HG03108 (cell line): ENCODE measurements around the gene MRPL24.

Source experiments
- ATAC-seq: cut with Tn5 transposase; IDR thresholded peaks from one replicate; pipeline ENCODE4 v1.9.1; 2021; ENCODE audit warnings: moderate library complexity; ENCODE audit not compliant: unreplicated experiment

Gene MRPL24

DNA sequence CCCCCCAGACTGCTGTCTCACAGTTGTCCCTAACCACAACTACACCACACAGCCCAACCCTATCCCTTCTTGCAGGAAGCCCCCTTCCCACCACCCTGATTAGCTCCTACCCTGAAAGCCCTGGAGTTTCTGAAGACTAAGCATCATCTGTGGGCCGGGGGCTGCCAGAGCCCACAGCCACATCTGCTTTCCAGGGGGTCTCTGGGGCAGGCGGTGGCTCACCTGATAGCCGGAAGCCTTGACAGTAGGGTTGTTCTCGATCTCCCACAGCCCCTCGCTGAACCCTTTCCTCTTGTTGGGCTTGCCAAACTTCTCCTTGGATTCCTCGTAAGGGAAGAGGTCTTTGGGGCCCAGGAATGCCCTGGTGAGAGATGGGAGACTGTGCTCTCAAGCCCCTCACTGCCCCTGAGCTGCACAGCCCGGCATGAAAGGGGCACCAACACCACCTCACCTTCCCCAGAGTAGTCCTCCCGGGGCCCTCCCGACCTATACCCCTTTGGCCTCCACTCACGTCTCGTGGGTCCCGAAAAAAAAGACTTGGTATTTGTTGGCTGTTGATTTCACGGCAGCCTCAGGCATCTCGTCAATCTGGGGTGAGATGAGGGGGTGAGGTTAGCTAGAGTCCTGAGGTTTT is 4.0 kb upstream of the MRPL24 start:
- ATAC-seq, result no peak

DNA sequence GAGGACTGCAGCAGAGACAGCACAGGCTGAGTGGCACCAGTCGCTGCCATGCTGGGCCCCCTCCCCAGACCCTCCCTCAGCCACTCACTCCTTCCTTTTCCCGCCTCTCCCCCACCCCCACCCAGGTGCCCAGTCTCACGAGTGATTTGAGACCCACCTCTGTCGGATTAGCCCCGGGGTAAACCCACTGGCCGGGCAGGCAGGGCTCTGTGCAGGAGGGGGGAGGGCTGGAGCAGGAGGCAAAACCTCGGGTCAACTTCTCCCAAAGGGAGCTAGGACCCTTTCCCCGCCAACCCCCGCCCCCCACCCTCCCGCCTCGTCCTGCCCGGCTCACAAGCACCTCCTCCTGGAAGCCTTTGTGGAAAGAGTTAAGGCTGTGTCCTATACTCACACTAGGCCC is 3.5 kb upstream of the MRPL24 start:
- no peak for ATAC-seq

DNA sequence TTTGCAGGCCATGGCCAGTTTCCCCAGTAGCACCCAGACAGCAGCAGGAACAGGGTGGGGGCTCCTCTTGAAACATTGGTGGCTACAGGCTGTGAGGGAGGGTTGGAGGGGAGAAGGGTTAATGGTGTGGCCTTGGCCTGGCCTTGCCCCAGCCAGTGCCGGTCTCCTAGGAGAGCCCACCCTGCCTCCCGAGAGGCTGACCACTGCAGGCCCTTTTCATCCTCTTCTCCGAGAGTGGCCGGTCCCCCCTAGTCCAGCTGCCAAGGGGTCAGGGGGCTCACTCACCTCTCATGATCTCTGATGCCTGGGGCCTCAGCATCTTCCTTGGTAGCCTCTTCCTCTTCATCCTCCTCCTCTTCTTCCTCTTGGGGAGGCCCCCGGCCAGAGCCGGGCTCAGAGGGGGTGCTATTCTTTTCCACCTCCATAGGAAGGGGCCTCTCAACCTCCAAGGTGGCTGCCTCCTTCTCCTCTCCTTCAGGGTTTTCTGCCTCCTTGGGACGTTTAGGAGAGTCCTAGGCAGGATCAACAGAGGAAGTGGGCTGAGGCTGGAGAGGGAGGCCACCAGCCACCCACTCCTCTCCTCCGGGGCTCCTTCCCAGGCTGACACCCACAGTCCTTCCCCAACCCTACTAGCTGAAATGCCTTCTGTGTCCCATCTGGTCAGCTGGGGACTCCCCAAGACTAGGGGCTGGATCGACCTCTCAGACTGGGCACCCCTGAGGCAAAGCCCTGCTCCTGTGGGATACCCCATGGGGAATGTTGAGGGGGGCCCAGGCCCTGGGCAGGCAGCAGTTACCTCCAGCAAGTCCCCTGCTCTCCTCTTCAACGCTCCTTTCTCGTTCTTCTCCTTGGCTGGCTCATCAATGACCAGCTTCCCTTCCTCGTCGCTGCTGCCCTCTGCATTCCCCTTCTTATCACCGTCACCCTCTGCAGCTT is 2.7 kb upstream of the MRPL24 start:
- no peak for ATAC-seq

DNA sequence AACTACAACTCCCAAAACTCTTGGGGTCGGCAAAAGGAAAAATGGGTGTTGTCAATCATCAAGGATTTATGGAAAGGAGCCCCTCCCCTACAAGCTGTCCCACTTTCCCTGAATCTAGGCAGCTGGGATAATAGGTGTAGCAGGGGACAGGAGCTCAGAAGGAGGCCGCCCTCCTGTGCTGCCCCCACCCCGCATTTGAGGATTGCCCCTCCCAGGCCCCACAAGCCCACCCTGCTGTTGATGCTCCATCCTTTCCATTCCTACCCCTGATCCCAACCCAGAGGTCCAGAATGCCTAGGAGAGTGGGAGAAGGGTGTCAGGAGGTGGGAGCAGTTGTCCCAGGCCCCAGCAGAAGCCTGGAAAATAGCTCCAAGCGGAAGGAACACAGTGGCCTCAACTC is 1.9 kb upstream of the MRPL24 start:
- no peak for ATAC-seq

DNA sequence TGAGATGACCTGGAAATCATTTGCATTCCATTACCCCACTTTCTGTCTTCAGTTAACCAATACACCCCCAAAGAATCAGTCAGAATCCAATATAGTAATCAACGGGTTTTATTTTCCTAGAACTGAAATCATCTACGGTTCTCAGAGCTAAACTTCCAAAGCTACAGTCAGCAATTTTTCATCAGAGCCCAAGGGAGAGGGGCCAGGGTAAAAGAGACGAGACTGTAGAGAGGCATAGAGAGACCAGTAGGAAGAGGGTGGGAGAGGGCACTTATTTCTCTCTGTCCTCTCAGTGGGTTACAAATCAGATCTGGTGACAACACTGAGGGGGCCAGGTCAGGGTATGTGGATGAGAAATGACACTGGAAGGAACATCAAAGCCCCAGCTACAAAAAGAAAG is 1.1 kb upstream of the MRPL24 start:
- ATAC-seq, result no peak

DNA sequence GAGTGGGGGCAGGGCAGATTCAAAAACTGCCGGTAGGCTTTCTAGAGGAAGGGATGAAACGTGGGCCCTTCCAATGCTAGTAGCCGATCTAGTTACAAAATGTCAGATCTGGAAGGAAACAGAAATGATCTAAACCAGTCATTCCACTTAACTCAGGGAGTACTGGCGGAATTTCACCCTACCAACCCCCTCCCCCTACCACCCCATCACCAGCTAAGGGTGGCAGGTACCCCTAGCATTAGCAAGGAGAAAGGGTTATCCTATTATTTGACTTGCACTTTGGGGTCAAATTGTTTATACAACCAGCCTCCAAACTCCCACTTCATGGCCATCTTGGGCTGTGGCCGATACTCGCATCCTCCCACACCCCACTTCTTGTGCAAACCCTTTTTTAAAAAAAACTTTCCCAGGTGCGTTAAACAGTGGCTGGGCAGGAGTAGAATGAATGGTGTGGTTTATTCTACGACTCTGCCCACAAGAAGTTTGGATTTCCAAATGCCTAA is 644 bp upstream of the MRPL24 start:
- peak; percentile 1 for ATAC-seq

DNA sequence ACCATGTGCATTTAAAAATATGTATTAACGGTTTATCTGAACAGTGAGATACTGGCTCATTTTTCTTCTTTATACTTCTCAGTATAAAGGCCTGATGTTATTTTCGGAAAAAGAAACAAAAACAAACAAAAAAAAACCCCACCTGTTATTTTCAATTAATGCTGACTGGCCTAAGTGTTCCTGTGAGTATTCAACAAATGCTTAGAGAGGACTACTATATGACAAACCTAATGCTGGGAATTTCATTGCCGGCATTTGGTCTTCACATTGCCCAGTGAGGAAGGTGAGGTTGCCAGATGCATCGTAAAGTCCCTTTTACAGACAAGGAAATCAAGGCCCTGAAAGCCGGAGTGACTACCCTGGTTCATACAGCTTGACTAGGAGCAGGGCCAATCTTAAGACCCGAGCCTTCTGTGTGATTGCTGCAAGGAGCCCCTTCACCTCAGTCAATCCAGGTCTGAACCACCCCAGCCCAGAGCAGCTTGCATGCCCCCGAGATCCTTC is 599 bp downstream of the MRPL24 start:
- ATAC-seq, result no peak

DNA sequence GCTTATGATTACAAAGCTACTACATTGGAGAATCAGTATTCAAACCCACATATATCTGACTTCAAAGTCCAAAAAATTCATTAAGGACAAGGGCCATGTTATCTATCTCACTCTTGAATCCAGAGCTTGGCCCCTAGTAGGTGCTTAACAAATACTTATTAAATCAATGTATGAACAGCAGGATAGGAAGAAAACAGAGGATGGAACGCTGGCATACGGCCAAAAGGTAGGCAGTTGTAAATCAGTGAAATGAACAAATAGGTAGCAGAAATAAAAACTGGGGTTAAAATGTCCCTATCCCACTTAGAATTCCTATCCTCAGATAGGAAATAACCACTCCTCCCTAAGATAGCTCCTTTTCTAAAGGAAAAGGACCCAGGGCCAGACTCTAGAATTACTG is 2.0 kb downstream of the MRPL24 start:
- ATAC-seq, result no peak

DNA sequence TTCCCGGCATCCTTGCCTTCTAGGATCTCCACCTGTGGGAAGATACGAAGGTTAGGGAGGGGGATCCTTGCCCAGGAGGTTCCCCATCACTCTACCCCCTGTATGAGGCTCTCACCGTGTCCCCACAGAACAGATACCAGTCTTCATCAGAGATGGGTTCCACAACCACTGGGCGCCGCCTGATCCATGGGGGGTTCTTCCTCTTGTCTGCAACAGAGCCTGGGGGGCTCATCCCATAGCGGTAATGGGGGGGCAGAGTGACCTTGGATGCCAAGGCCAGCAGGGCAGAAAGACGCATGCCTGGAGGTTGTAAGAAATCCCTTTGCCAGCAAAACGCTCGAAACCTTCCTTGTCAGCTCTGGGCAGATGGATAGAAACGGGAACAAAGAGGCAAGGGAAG is 2.5 kb downstream of the MRPL24 start:
- ATAC-seq, result no peak

DNA sequence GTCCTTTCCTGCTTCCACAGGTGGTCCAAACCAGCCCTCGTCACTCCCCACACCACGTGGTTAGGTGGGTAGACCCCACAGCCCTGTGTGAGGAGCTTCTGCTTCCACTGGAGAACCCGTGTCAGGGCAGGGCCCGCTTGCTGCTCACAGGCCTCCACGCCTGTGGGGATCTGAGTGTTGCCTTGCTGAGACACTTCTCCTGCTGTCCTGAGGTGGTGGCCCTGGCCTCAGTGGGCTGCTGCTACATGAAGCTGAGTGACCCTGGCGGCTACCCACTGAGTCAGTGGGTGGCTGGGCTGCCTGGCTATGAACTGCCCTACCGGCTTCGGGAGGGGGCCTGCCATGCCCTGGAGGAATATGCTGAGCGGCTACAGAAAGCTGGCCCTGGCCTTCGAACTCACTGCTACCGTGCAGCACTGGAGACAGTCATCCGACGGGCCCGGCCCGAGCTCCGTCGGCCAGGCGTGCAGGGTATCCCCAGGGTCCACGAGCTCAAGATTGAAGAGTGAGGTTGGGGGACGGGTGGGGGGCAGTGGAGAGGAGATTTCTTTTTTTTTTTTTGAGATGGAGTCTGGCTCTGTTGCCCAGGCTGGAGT is 6.8 kb downstream of the MRPL24 start:
- no peak for ATAC-seq

DNA sequence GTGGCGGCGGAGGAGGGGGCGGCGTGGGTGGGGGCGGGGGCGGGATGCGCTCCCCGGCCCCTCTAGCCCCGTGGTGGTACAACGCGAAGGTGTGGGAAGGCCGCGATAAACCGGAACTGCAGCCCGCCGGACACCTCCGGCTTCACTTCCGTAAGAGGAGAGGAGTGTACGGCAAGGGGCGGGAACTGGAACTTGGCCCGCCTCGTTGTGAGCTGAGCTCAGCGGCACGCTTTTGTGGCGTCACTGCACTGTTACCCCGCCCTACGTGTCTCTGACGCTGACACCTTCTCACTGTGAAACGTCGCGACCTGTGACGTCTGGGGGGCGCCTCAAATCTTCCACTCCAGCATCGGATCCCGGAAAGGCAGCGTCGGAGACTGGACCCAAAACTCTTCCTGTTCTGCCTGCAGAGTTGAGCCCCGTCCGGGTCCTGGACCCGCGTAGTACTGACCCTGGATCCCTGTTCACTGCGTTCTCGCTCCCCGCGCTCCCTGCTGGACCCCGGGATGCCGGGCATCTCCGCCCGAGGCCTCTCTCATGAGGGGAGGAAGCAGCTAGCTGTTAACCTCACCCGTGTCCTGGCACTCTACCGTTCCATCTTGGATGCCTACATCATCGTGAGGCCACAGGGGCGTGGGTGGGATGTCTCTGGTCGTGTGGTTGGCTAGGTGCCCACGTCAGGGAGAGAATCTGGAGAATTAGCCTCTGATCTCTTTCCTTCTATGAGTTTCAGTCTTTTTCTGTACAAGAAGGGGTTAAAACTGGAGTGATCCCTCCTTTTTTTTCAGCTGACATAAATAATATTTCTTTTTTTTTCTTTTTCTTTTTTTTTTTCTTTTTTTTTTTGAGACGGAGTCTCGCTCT is 12.1 kb downstream of the MRPL24 start, which contains the start of gene ISG20L2:
Gene ISG20L2, minus strand, starts transcription at position 168 of the 864 bp plus-strand sequence. CDS start 1,114 bp downstream, outside the sequence.
- peak; percentile 86 for ATAC-seq

DNA sequence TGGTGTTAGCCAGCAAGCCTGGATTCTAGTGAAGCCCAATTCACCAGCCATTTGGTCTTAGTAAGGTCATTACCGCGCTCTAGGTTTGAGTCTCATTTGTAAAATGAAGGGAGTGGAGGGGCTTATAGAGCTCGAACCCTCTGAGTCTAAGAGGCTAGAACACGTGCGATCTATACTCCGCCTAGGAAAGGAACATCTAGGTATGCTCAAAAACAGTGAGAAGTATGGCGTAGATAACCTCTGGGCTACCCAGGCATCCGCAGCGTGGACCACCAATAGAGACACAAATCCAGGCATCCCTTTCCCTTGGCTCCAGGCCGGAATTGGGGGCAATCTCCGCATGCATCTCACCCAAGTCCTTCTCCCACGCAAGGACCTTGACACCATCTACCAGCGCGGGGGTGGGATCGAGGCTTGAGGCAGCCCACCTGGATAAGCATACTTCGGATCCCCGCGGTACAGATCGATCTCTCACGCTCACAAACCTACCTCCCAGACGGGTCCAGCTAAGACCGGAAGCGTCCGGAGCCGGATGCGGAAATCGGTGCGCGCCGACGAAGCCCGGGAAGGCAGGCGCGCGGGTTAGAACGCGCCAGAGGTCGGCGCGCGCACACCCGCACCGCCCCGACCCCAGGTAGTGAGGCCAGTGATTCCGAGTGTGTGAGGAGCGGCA is 12.8 kb downstream of the MRPL24 start, which contains the start of gene METTL25B:
Gene METTL25B, plus strand, starts transcription at position 544 of the 673 bp plus-strand sequence. CDS start 636 bp downstream, outside the sequence.
- peak; percentile 57 for ATAC-seq

DNA sequence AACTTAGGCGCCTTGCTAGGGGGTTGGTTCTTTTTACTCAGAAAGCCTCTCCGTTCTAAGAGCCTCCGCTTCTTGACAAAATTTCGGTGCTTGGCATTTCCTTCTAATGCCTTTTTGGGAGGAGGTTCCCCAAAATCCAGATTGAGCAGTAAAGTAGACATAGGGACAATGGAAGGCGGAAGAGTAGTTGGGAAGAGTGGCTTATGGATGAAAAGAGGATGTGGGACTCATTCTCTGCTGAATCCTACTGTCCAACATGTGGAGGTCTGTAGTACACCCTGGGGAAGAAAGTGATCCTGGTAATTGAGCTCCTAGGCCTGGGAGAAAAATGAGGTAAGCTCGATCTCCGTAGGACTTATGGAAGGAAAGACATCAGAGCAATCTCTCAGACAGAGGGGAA is 13.4 kb downstream of the MRPL24 start:
- no peak for ATAC-seq

DNA sequence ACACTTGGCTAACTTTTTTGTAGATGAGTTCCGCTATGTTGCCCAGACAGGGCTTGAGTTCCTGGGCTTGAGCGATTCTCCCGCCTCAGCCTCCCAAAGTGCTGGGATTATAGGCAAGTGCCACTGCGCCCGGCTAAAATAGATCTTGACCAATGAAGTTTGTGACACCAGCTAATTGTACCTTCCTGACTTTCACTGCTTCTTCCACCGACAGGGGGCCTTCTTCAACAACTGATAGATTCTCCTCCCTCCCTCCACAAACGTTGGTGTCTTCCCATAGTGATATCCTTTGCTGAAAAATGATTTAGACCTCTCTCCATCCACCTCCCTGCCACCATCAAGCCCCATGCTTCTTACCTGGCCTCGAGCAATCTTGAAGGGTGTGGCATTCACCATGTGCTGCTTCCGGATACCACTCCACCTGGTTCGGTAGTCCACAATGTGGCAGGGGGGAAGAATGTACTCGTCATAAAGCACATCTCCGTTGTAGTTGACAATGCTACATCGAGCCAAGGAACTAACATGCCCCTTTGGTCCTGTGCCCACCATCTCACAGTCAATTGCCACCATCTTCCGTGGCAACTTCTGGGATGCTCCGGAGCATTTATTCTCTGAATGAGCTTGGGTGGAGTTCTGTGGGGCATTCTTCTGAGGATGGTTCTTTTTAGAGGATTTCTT is 14.2 kb downstream of the MRPL24 start:
- ATAC-seq, result no peak

DNA sequence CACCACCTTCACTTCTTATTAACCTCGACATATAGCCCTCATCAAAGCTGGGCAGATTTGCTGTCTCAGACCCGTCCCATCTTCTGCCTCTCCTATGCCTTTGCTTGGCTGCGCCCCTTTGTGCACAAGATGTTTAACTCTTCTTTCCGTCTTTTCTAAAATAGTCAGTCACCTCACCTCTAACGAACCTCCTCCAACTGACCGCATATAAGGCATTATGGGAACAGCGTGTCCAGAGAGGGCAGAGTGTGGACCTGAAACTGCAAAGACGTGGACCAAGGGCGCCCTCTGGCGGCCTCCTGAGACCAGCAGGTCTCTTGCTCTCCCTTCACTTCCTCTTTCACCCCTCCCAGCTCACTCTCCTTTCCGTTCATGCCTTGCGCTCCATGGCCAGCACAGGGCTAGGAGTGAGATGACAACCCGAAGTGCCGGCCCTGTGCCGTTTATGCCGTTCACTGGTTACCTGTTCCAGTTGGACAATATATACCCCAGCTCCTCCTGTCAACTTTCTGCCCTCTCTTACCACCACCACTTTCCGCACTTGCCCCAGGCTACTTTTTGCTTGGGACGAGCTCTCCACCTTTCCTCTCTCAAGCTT is 15.1 kb downstream of the MRPL24 start:
- ATAC-seq, result peak; percentile 35

DNA sequence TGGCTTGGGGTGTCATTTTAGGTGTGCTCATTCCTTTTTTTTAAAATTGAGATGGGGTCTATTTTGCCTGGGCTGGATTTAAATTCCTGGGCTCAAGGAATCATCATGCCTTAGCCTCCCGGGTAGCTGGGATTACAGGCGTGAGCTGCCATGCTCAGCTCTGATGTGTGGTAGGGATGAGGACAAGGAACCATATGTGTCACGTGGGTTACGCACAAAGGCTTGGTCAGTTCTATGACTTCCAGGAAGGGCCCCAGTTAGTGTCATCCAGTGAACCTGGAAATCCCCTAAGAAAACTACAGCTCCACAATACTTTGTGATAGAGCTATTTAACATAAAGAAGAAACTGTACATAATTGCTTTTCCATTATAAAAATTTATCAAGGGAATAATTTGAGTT is 19.4 kb downstream of the MRPL24 start:
- ATAC-seq, result no peak

DNA sequence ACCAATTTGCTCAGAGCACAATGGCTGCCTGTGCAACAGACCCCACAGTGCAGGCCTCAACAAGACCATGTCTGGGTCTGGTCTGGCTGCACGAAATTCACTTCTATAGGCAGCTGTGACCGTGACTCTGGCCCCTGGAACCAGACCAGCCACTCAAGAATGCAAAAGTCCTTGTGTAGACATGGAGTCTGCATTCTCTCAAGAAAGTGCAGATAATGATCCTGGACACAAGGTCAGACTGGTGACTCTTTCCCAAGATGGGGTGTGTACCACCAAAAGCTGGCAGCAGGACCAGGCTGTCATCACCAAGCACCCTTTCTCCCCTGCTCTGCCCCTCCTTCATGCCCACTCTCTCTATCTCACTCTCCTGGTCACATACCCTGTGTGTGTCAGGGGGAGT is 19.8 kb downstream of the MRPL24 start:
- ATAC-seq, result no peak

DNA sequence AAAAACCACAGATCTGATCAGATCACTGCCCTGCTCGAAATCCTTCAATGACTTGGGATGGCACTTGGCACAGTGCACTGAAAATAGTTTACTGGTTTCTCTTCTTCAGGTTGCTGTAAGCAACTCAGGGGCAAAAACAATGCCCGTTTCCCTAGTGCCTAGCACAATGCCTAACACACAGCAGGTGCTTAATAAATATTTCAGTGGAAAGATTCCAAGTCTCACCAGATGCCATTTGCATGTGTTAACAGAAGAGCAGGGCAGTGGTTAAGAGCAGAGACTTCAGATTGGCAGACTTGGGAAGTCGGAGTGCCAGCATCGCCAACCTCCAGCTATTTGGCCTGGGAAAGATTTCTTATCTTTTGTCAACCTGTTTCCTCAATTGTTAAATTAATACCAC is 23.5 kb downstream of the MRPL24 start:
- no peak for ATAC-seq

DNA sequence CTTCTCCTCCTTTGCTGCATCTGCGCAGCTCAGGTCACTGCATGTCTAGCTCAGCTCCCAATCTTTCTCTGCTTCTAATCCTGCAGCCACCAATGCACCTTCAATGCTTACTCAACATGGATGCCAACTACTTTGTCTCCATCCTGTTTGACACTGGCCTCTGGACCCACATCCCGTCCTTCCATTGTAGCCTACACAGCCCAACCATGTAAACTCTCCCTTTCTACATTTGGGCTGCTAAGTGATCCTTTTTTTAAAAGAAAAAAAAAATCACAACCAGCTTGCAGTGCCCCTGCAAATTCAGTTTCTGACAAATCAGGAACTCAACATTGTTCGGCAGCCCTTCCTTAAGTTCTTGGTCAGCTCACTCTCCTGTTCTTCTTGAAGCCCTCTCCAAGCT is 26.1 kb downstream of the MRPL24 start:
- ATAC-seq, result no peak
